Uterus (tissue), 4 donors: ENCODE data around the gene SLC66A1. TPM values are rescaled to one million over a fixed set of nuclear protein-coding genes. Genes with fewer than 3 reads are reported as not detected.

Source experiments
- DNase-seq, 2 donors: peaks; one replicate each; pipeline ENCODE4 v3.0.0-alpha.2; 2019 to 2020
- H3K27ac ChIP-seq, 2 donors: fragments of 200-600 bp; sonication (generic); 1 replicate in 1 of 2; 2 replicates in 1 of 2; pipeline ENCODE4 v1.5.1; 2016 to 2018
- H3K27me3 ChIP-seq, 2 donors: fragments of 200-600 bp; sonication (generic); one replicate each; pipeline ENCODE4 v1.5.1; 2018 to 2019; ENCODE audit warnings: control low read depth in 1 of 2
- H3K36me3 ChIP-seq, 2 donors: fragments of 200-600 bp; sonication (generic); one replicate each; pipeline ENCODE4 v1.5.1; 2019; ENCODE audit warnings: control low read depth in 1 of 2
- H3K4me1 ChIP-seq, 2 donors: fragments of 200-600 bp; sonication (generic); one replicate each; pipeline ENCODE4 v1.5.1; 2018 to 2019; ENCODE audit warnings: control low read depth in 1 of 2
- H3K4me3 ChIP-seq, 2 donors: fragments of 200-600 bp; sonication (generic); 1 replicate in 1 of 2; 2 replicates in 1 of 2; pipeline ENCODE4 v1.5.1; 2018 to 2019; ENCODE audit warnings: mild to moderate bottlenecking in 1 of 2
- H3K9me3 ChIP-seq, 2 donors: fragments of 200-600 bp; sonication (generic); one replicate each; pipeline ENCODE4 v1.5.1; 2019; ENCODE audit warnings: control low read depth in 1 of 2
- CTCF ChIP-seq, 4 experiments: fragments of 200-600 bp in 2 of 4; fragments of 450-650 bp in 2 of 4; sonication (generic) in 2 of 4; IDR thresholded peaks; one replicate each; pipeline ENCODE4 v1.5.1; 2016 to 2019; ENCODE audit warnings: antibody characterized with exemption in 4 of 4, mild to moderate bottlenecking in 2 of 4, moderate library complexity in 1 of 4
- POLR2A ChIP-seq, 2 donors: fragments of 450-650 bp; IDR thresholded peaks; one replicate each; pipeline ENCODE4 v1.6.1; 2016; ENCODE audit warnings: antibody characterized with exemption in 2 of 2, mild to moderate bottlenecking in 1 of 2, moderate library complexity in 1 of 2
- intact Hi-C: fragments of 100-400 bp; cut with DNase I; formaldehyde crosslinking; loops from one replicate; pipeline ENCODE4 v1.15.1; 2023; ENCODE audit warnings: low total_unique reads
- total RNA-seq, 4 donors: library from RNA; depleted of rRNA in 3 of 4; stranded (reverse); fragments of >200 nt in 3 of 4; gene quantifications; one replicate each; pipeline versions ENCODE4 v1.1.0 to v1.2.4, GENCODE V29; 2014 to 2023
- donor health status: DM: yes; HTN: yes; CAD: no.

Gene SLC66A1
- total RNA-seq, 4 donors from 2014 or later: 0.88 to 18.1 (median 8.2) TPM

- H3K4me3 ChIP-seq: no peak overlapping the region
- no peak for DNase-seq
- H3K27ac ChIP-seq: no peak overlapping the region
- TF ChIP-seq POLR2A (IDR thresholded peaks at IDR 0.05): no peak
- TF ChIP-seq CTCF (IDR thresholded peaks at IDR 0.05): no peak
- H3K27me3 ChIP-seq: no peaks in the 10 kb centered on the region
- H3K9me3 ChIP-seq: no peaks in the 10 kb centered on the region
- intact Hi-C loops: no loop called here
- no peaks in the 10 kb centered on the region for H3K36me3 ChIP-seq
- H3K4me1 ChIP-seq: no peaks in the 10 kb centered on the region
These were observed 21.6 kb downstream of the SLC66A1 start for GRCh38 chr1:19333587-19334354.

GRCh38 chr1:19336543-19336942 is 24.4 kb downstream of the SLC66A1 start:
- Histone ChIP-seq H3K36me3 (no peaks in the 10 kb centered on the region), H3K27ac (no peak overlapping the region), H3K27me3 (no peaks in the 10 kb centered on the region), H3K4me3 (no peak overlapping the region), H3K4me1 (no peaks in the 10 kb centered on the region), H3K9me3 (no peaks in the 10 kb centered on the region)
- intact Hi-C loops: no loop called here
- TF ChIP-seq POLR2A (IDR thresholded peaks at IDR 0.05): no peak
- no peak for TF ChIP-seq CTCF (IDR thresholded peaks at IDR 0.05)
- no peak for DNase-seq

- intact Hi-C loops: no loop called here
- DNase-seq: no peak
- Histone ChIP-seq H3K27me3 (no peaks in the 10 kb centered on the region), H3K27ac (no peak overlapping the region), H3K4me3 (no peak overlapping the region), H3K4me1 (peaks cover 0 to 3% of the 10 kb centered on the region in 2 donors), H3K36me3 (no peaks in the 10 kb centered on the region), H3K9me3 (no peaks in the 10 kb centered on the region)
- no peak for TF ChIP-seq CTCF (IDR thresholded peaks at IDR 0.05)
- no peak for TF ChIP-seq POLR2A (IDR thresholded peaks at IDR 0.05)
These were observed 25.2 kb downstream of the SLC66A1 start for GRCh38 chr1:19337289-19337688.

- H3K9me3 ChIP-seq: no peaks in the 10 kb centered on the region
- intact Hi-C loops: no loop called here
- no peaks in the 10 kb centered on the region for H3K36me3 ChIP-seq
- H3K27me3 ChIP-seq: no peaks in the 10 kb centered on the region
- no peak overlapping the region for H3K4me3 ChIP-seq
- H3K27ac ChIP-seq: no peak overlapping the region
- TF ChIP-seq CTCF (IDR thresholded peaks at IDR 0.05) (peak in 1 of 4 experiments; percentile 9), POLR2A (IDR thresholded peaks at IDR 0.05) (no peak)
- no peak for DNase-seq
- peaks cover 0 to 5% of the 10 kb centered on the region in 2 donors for H3K4me1 ChIP-seq
These were observed 26.2 kb downstream of the SLC66A1 start for GRCh38 chr1:19338323-19338762.

- DNase-seq: no peak
- intact Hi-C loops: no loop called here
- Histone ChIP-seq H3K9me3 (no peaks in the 10 kb centered on the region), H3K4me3 (no peak overlapping the region), H3K36me3 (no peaks in the 10 kb centered on the region), H3K4me1 (peaks cover 0 to 5% of the 10 kb centered on the region in 2 donors), H3K27ac (no peak overlapping the region), H3K27me3 (no peaks in the 10 kb centered on the region)
- TF ChIP-seq POLR2A (IDR thresholded peaks at IDR 0.05) (no peak), CTCF (IDR thresholded peaks at IDR 0.05) (no peak)
These were observed 27.2 kb downstream of the SLC66A1 start for GRCh38 chr1:19339214-19339861.
